GM08714 (cell line): ENCODE measurements around the gene MSI1.

Experiments used
- H3K4me3 ChIP-seq: fragments of 200-500 bp; sonication (Bioruptor generic); 2 replicates; pipeline ENCODE4 v1.5.1; 2014; ENCODE audit warnings: mild to moderate bottlenecking, low read length, inconsistent platforms
- ZNF274 ChIP-seq: IDR thresholded peaks from 2 replicates; pipeline ENCODE4 v1.6.1; 2012; ENCODE audit warnings: mild to moderate bottlenecking, low read depth, low read length

MSI1 gene

GRCh38 chr12:120368789-120369602, at the start of gene MSI1:
Gene MSI1 (minus strand): TSS chr12:120369164. CDS start chr12:120369091, 73 bp downstream.
- TF ChIP-seq ZNF274 = no peak
- H3K4me3 ChIP-seq = peak within 1 kb of the TSS; percentile 8; the same call in 1 of the 2 replicates

- no peak for TF ChIP-seq ZNF274
- H3K4me3 ChIP-seq = no peak overlapping the region
Observed at GRCh38 chr12:120417917-120418580, 49.1 kb upstream of the MSI1 start.

DNA sequence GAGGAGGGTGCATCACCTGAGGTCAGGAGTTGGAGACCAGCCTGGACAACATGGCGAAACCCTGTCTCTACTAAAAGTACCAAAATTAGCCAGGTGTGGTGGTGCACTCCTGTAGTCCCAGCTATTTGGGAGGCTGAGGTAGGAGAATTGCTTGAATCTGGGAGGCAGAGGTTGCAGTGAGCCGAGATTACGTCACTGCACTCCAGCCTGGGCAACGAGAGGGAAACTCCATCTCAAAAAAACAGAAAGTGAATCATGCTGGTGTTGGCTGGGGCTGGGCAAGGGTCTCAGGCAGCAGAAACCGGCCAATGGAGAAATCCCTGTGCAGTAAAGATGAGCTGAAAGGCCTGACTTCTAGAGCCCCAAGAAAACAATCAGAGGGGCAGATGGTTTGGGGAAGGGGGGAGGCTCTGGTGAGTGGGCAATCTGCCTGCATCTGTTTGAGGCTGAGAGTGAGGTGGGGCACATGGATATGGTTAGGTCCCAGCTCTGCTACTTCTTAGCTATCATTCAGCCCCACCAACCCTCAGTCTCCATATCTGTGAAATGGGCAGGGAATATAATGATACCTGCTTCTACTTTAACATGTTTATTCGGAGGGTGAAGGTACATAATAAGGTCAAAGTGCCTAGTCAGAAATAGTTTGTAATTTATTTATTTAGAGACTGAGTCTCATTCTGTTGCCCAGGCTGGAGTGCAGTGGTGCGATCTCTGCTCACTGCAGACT, 47.7 kb upstream of the MSI1 start:
- no peak for TF ChIP-seq ZNF274
- H3K4me3 ChIP-seq = no peak overlapping the region

DNA sequence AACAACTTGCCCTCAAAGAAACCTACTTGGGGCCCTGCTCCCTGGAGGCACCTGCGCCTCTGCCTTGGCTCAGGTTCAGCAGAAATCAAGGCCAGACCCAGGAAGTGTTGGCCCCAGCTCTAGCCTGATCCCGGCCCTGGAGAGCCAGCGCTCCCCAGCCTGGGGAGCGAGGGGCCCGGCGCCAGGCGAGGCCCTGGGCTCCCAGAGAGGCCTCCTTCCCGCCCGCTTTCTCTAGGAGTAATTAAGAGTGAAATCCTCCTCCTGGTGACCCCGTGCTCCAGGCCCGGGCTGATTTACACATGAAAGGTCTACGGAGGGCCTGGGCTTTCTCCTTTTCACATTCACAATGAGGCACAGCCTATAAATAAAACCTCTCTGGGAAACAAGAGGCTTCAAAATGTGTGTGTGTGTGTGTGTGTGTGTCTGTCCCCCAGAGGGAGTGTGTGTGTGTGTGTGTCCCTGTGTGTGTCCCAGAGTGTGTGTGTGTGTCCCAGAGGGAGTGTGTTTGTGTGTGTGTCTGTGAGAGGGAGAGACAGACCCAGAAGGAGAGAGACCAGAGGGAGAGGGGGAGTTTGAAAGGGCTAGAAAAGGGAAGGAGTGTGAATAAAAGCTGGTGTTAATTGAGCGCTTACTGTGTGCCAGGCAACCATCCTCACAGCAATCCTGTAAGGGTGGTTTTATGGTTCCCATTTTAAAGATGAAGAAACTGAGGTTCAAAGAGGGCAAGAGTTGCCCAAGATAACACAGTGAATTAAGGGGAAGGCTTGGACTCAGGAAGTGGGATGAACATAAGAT, 45.1 kb upstream of the MSI1 start:
- H3K4me3 ChIP-seq = no peak overlapping the region
- TF ChIP-seq ZNF274 = no peak

DNA sequence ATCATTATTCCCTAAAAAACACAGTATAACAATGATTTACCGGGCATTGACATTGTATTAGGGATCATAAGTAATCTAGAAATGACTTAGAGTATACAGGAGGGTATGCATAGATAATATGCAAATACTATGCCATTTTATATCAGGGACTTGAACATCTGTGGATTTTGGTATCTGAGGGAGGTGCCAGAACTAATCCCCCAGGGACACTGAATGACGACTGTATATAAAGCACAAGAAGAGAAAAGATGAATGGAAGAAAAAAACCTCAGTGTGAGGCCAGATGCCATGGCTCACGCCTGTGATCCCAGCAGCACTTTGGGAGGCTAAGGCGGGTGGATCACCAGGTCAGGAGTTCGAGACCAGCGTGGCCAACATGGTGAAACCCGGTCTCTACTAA, 43.5 kb upstream of the MSI1 start:
- no peak overlapping the region for H3K4me3 ChIP-seq
- no peak for TF ChIP-seq ZNF274

- no peak overlapping the region for H3K4me3 ChIP-seq
- no peak for TF ChIP-seq ZNF274
Observed at GRCh38 chr12:120408771-120409170, 39.8 kb upstream of the MSI1 start.

DNA sequence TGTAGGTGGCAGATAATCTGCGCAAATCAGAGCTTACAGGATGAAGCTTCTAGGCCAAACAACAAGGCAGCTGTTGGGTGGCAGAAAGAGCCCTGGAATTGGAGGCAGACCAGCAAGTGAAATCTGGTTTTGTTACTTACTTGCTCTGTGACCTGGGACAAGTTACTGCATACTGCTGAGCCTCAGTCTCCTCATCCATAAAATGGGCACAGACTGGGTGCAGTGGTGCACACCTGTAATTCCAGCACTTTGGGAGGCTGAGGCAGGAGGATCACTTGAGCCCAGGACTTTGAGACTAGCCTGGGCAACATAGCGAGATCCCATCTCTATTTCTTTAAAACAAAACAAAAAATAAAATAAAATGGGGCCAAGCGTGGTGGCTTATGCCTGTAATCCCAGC, 37.6 kb upstream of the MSI1 start:
- no peak for TF ChIP-seq ZNF274
- H3K4me3 ChIP-seq = no peak overlapping the region

DNA sequence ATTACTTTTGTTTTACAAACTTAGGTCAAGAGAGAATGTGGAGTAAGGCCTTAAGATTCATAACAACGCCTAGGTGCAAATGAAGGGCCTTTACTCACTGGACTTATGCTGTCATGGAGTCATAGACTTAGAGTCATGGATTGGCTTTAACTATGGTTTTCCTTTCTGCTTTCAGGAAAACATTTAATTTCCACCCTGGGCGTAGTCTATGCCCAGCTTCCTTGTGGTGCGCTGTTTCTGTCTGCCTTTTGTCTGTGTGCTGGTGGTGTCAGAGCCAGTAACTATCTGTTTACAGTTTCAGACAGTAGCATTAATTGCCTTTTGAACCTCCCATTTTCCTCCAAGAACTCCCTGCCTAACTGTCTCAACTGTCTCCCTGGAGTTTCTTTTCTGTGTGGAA, 37.1 kb upstream of the MSI1 start:
- TF ChIP-seq ZNF274 = no peak
- H3K4me3 ChIP-seq = no peak overlapping the region

DNA sequence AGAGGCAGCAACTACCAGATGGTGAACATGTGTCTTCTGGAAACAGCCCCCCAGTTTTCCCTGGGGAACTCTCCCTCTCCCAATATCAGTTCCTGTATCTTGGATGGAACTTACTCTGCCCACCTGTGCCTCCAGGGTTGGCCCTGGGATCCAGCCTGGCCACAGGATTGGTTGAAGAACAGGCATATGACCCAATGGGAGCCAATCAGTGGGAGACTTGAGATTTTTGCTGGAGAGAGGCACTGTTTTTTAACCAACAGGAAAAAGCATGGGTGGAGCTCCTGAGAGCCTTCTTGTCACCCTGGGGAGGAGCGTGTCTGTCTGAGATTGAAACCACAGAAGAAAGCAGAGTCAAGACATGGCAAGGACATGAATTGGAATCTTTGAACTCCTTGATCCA, 35.3 kb upstream of the MSI1 start:
- H3K4me3 ChIP-seq = no peak overlapping the region

GRCh38 chr12:120403869-120404268, 34.9 kb upstream of the MSI1 start:
- H3K4me3 ChIP-seq = no peak overlapping the region
- TF ChIP-seq ZNF274 = no peak

More for the DNA sequence above, 35.3 kb upstream of the MSI1 start:
- no peak for TF ChIP-seq ZNF274

GRCh38 chr12:120402217-120402616, 33.3 kb upstream of the MSI1 start:
- H3K4me3 ChIP-seq = no peak overlapping the region
- TF ChIP-seq ZNF274 = no peak

- TF ChIP-seq ZNF274 = no peak
- no peak overlapping the region for H3K4me3 ChIP-seq
Observed at GRCh38 chr12:120399531-120399930, 30.6 kb upstream of the MSI1 start.

GRCh38 chr12:120397824-120398540, 29.0 kb upstream of the MSI1 start:
- no peak overlapping the region for H3K4me3 ChIP-seq
- TF ChIP-seq ZNF274 = no peak
